Naive B cell (primary cell): Measurements from ENCODE around the gene MDM2. TPM values are rescaled to one million over a fixed set of nuclear protein-coding genes. Genes with fewer than 3 reads are reported as not detected.
A peak's percentile ranks its signal among the peaks of the same experiment; 100 is the strongest.
"Not testable (repeated sequence)": the region's sequence is repeated elsewhere in the genome, so short reads cannot be mapped to it uniquely, and the experiment has no call there.

Experiments
- ATAC-seq, 2 donors: fragments of 150-1000 bp; cut with Tn5 transposase; 2 replicates each; pipeline ENCODE4 v1.10.0; 2021; ENCODE audit warnings: low read depth in 2 of 2, mild to moderate bottlenecking in 2 of 2, moderate library complexity in 2 of 2
- DNase-seq: peaks from one replicate; pipeline ENCODE4 v3.0.0; 2022
- H3K27ac Mint-ChIP-seq, 6 donors: one replicate each; pipeline ENCODE4 v1.8.0; 2020 to 2022; ENCODE audit warnings: mild to moderate bottlenecking in 6 of 6, mixed read lengths in 6 of 6, moderate library complexity in 5 of 6, inconsistent platforms in 2 of 6
- H3K27me3 Mint-ChIP-seq, 3 donors: one replicate each; pipeline ENCODE4 v1.8.0; 2021 to 2022; ENCODE audit warnings: mixed read lengths in 3 of 3, mild to moderate bottlenecking in 1 of 3
- H3K36me3 Mint-ChIP-seq, 2 donors: one replicate each; pipeline ENCODE4 v1.8.0; 2020 to 2022; ENCODE audit warnings: mixed read lengths in 2 of 2, inconsistent platforms in 1 of 2, mild to moderate bottlenecking in 1 of 2
- H3K4me1 Mint-ChIP-seq, 3 donors: one replicate each; pipeline ENCODE4 v1.8.0; 2020 to 2022; ENCODE audit warnings: mixed read lengths in 3 of 3, inconsistent platforms in 1 of 3, mild to moderate bottlenecking in 1 of 3, moderate library complexity in 1 of 3
- H3K4me3 Mint-ChIP-seq, 8 donors: one replicate each; pipeline ENCODE4 v1.8.0; 2020 to 2022; ENCODE audit warnings: mild to moderate bottlenecking in 8 of 8, mixed read lengths in 8 of 8, moderate library complexity in 8 of 8, inconsistent platforms in 2 of 8
- H3K9me3 Mint-ChIP-seq, 7 donors: one replicate each; pipeline ENCODE4 v1.8.0; 2020 to 2022; ENCODE audit warnings: mixed read lengths in 7 of 7, mild to moderate bottlenecking in 5 of 7, inconsistent platforms in 2 of 7, moderate library complexity in 1 of 7
- polyA plus RNA-seq, 6 donors: library from polyadenylated mRNA; unstranded; fragments of 300-500 nt; fragmentation: Illumina TruSeq; gene quantifications; one replicate each; pipeline ENCODE4 v1.2.3, GENCODE V29; 2021; ENCODE audit warnings: low read depth in 6 of 6

The MDM2 gene
- polyA plus RNA-seq, 6 donors from 2014 or later = 21.6 to 31.1 (median 25.6) TPM

GRCh38 chr12:68803948-68804656, 3.9 kb upstream of the MDM2 start:
- H3K27ac Mint-ChIP-seq = peak overlapping the region in 1 of 6 donors; percentile 9
- no peak for DNase-seq
- H3K4me3 Mint-ChIP-seq = peak overlapping the region in 2 of 8 donors; percentile 32 to 61
- no peak for ATAC-seq
- H3K9me3 Mint-ChIP-seq = no peaks in the 10 kb centered on the region
- no peaks in the 10 kb centered on the region for H3K36me3 Mint-ChIP-seq
- H3K4me1 Mint-ChIP-seq = peaks cover 4 to 13% (median 6%) of the 10 kb centered on the region in 3 donors
- H3K27me3 Mint-ChIP-seq = no peaks in the 10 kb centered on the region

GRCh38 chr12:68804657-68805591, 3.1 kb upstream of the MDM2 start:
- no peak for ATAC-seq
- H3K27me3 Mint-ChIP-seq = no peaks in the 10 kb centered on the region
- peak overlapping the region in 1 of 6 donors; percentile 9 for H3K27ac Mint-ChIP-seq
- DNase-seq = no peak
- no peaks in the 10 kb centered on the region for H3K9me3 Mint-ChIP-seq
- H3K4me3 Mint-ChIP-seq = peak overlapping the region in 3 of 8 donors; percentile 21 to 99 (median 69)
- H3K4me1 Mint-ChIP-seq = peaks cover 4 to 14% (median 6%) of the 10 kb centered on the region in 3 donors
- no peaks in the 10 kb centered on the region for H3K36me3 Mint-ChIP-seq

GRCh38 chr12:68805592-68806120, 2.3 kb upstream of the MDM2 start:
- ATAC-seq (no peak), DNase-seq (no peak)
- H3K27ac Mint-ChIP-seq = peak overlapping the region in 2 of 6 donors; percentile 67 to 95
- H3K4me1 Mint-ChIP-seq = peaks cover 4 to 15% (median 6%) of the 10 kb centered on the region in 3 donors
- peak overlapping the region in 2 of 8 donors; percentile 69 to 99 for H3K4me3 Mint-ChIP-seq
- no peaks in the 10 kb centered on the region for H3K27me3 Mint-ChIP-seq
- H3K36me3 Mint-ChIP-seq = no peaks in the 10 kb centered on the region
- no peaks in the 10 kb centered on the region for H3K9me3 Mint-ChIP-seq

- DNase-seq (no peak), ATAC-seq (no peak)
- Mint-ChIP-seq H3K36me3 (no peaks in the 10 kb centered on the region), H3K4me3 (peak overlapping the region in 7 of 8 donors; percentile 53 to 99 (median 94)), H3K4me1 (peaks cover 4 to 17% (median 6%) of the 10 kb centered on the region in 3 donors), H3K9me3 (no peaks in the 10 kb centered on the region), H3K27me3 (no peaks in the 10 kb centered on the region), H3K27ac (peak overlapping the region in 4 of 6 donors; percentile 51 to 97 (median 95))
Measured at GRCh38 chr12:68806488-68807237, 1.3 kb upstream of the MDM2 start.

GRCh38 chr12:68807274-68807575, 752 bp upstream of the MDM2 start:
- Mint-ChIP-seq H3K4me3 (peak overlapping the region; percentile 93 to 99 (median 96)), H3K4me1 (peaks cover 4 to 17% (median 7%) of the 10 kb centered on the region in 3 donors), H3K27ac (peak overlapping the region; percentile 95 to 98 (median 98))
- ATAC-seq, H3K27me3 Mint-ChIP-seq, H3K9me3 Mint-ChIP-seq, DNase-seq, H3K36me3 Mint-ChIP-seq: not testable (repeated sequence)

GRCh38 chr12:68808388-68809189, 612 bp downstream of the MDM2 start:
- Mint-ChIP-seq H3K4me1 (peaks cover 10 to 20% (median 17%) of the 10 kb centered on the region in 3 donors), H3K27me3 (no peaks in the 10 kb centered on the region), H3K9me3 (no peaks in the 10 kb centered on the region), H3K4me3 (peak overlapping the region; percentile 93 to 99 (median 96)), H3K36me3 (no peaks in the 10 kb centered on the region), H3K27ac (peak overlapping the region; percentile 92 to 98 (median 96))
- ATAC-seq (peak; percentile 11 to 13), DNase-seq (no peak)

- Mint-ChIP-seq H3K36me3 (no peaks in the 10 kb centered on the region), H3K27me3 (no peaks in the 10 kb centered on the region), H3K9me3 (no peaks in the 10 kb centered on the region), H3K4me3 (peak overlapping the region; percentile 93 to 99 (median 96)), H3K4me1 (peaks cover 10 to 20% (median 17%) of the 10 kb centered on the region in 3 donors), H3K27ac (peak overlapping the region; percentile 92 to 98 (median 96))
- no peak for ATAC-seq
- DNase-seq = no peak
Measured at GRCh38 chr12:68809190-68810026, 1.4 kb downstream of the MDM2 start.

- Mint-ChIP-seq H3K27ac (peak overlapping the region in 2 of 6 donors; percentile 42 to 49), H3K4me1 (peaks cover 12 to 20% (median 17%) of the 10 kb centered on the region in 3 donors), H3K4me3 (peak overlapping the region; percentile 32 to 99 (median 52))
- H3K36me3 Mint-ChIP-seq, ATAC-seq, H3K9me3 Mint-ChIP-seq, H3K27me3 Mint-ChIP-seq, DNase-seq: not testable (repeated sequence)
Measured at GRCh38 chr12:68810027-68810389, 2.0 kb downstream of the MDM2 start.

GRCh38 chr12:68811573-68811972, 3.6 kb downstream of the MDM2 start:
- H3K27me3 Mint-ChIP-seq, ATAC-seq, H3K4me3 Mint-ChIP-seq, H3K9me3 Mint-ChIP-seq, DNase-seq, H3K36me3 Mint-ChIP-seq: not testable (repeated sequence)
- Mint-ChIP-seq H3K27ac (peak overlapping the region in 2 of 6 donors; percentile 60 to 70), H3K4me1 (peaks cover 15 to 20% (median 19%) of the 10 kb centered on the region in 3 donors)

- no peak for ATAC-seq
- Mint-ChIP-seq H3K4me1 (peaks cover 10 to 15% (median 14%) of the 10 kb centered on the region in 3 donors), H3K27ac (peak overlapping the region in 2 of 6 donors; percentile 49 to 69), H3K36me3 (peaks cover 7 to 8% of the 10 kb centered on the region in 2 donors), H3K27me3 (no peaks in the 10 kb centered on the region), H3K4me3 (peak overlapping the region in 1 of 8 donors; percentile 57), H3K9me3 (no peaks in the 10 kb centered on the region)
- DNase-seq = no peak
Measured at GRCh38 chr12:68812553-68813241, 4.7 kb downstream of the MDM2 start.

- peaks cover 7 to 8% of the 10 kb centered on the region in 2 donors for H3K36me3 Mint-ChIP-seq
- peaks cover 10 to 15% (median 14%) of the 10 kb centered on the region in 3 donors for H3K4me1 Mint-ChIP-seq
- H3K4me3 Mint-ChIP-seq = peak overlapping the region in 1 of 8 donors; percentile 57
- DNase-seq (no peak), ATAC-seq (no peak)
- H3K27ac Mint-ChIP-seq = peak overlapping the region in 2 of 6 donors; percentile 42 to 69
- H3K27me3 Mint-ChIP-seq = no peaks in the 10 kb centered on the region
- H3K9me3 Mint-ChIP-seq = no peaks in the 10 kb centered on the region
Measured at GRCh38 chr12:68813242-68813593, 5.2 kb downstream of the MDM2 start.
